GM23338 (cell line): ENCODE data around the gene LRP1-AS. TPM values are rescaled to one million over a fixed set of nuclear protein-coding genes. Genes with fewer than 3 reads are reported as not detected.

Experiments
- ATAC-seq: fragments of 200-7000 bp; cut with Tn5 transposase; 3 replicates; pipeline ENCODE4 v1.9.1; 2020
- DNase-seq: peaks from one replicate; pipeline ENCODE4 v3.0.0-alpha.2; 2015; ENCODE audit warnings: low spot score
- H2AFZ ChIP-seq: fragments of 200-600 bp; sonication (generic); 2 replicates; pipeline ENCODE4 v1.8.0; 2016; ENCODE audit warnings: antibody characterized with exemption, mild to moderate bottlenecking, moderate library complexity
- H3F3A ChIP-seq: fragments of 200-600 bp; sonication (generic); replicated peaks from 2 replicates; pipeline ENCODE4 v1.8.0; 2017; ENCODE audit warnings: antibody characterized with exemption, mixed run types, low read depth
- H3K27ac ChIP-seq: fragments of 200-600 bp; sonication (generic); 2 replicates; pipeline ENCODE4 v1.6.1; 2016; ENCODE audit warnings: low read depth
- H3K27me3 ChIP-seq: fragments of 200-600 bp; sonication (generic); 2 replicates; pipeline ENCODE4 v1.8.0; 2016; ENCODE audit warnings: mild to moderate bottlenecking, mixed run types, moderate library complexity; ENCODE audit not compliant: insufficient read depth
- H3K36me3 ChIP-seq: fragments of 200-600 bp; sonication (generic); 2 replicates; pipeline ENCODE4 v1.8.0; 2016; ENCODE audit warnings: mild to moderate bottlenecking; ENCODE audit not compliant: insufficient read depth
- H3K4me1 ChIP-seq: fragments of 200-600 bp; sonication (generic); 2 replicates; pipeline ENCODE4 v1.8.0; 2016; ENCODE audit warnings: mild to moderate bottlenecking, moderate library complexity; ENCODE audit not compliant: insufficient read depth
- H3K4me2 ChIP-seq: fragments of 200-600 bp; sonication (generic); 2 replicates; pipeline ENCODE4 v1.7.1; 2017; ENCODE audit warnings: mixed run types
- H3K4me3 ChIP-seq: fragments of 200-600 bp; sonication (generic); 2 replicates; pipeline ENCODE4 v1.6.1; 2016; ENCODE audit warnings: mixed run types
- H3K79me2 ChIP-seq: fragments of 200-600 bp; sonication (generic); replicated peaks from 2 replicates; pipeline ENCODE4 v1.8.0; 2017; ENCODE audit warnings: mild to moderate bottlenecking; ENCODE audit not compliant: insufficient read depth
- H3K9me2 ChIP-seq: fragments of 200-600 bp; sonication (generic); 2 replicates; pipeline ENCODE4 v1.8.0; 2017; ENCODE audit not compliant: insufficient read depth
- H4K20me1 ChIP-seq: fragments of 200-600 bp; sonication (generic); replicated peaks from 2 replicates; pipeline ENCODE4 v1.8.0; 2017; ENCODE audit warnings: mild to moderate bottlenecking; ENCODE audit not compliant: insufficient read depth
- H3K27ac Mint-ChIP-seq: 2 replicates; pipeline ENCODE4 v1.8.0; 2020; ENCODE audit warnings: inconsistent platforms, mild to moderate bottlenecking, moderate library complexity, mixed read lengths
- H3K27me3 Mint-ChIP-seq: 3 replicates; pipeline ENCODE4 v1.8.0; 2022; ENCODE audit warnings: low read depth, mild to moderate bottlenecking, moderate library complexity, mixed read lengths, inconsistent platforms; ENCODE audit not compliant: insufficient read depth, poor library complexity
- H3K36me3 Mint-ChIP-seq: 3 replicates; pipeline ENCODE4 v1.8.0; 2021; ENCODE audit warnings: low read depth, mild to moderate bottlenecking, inconsistent platforms, moderate library complexity, mixed read lengths
- H3K4me1 Mint-ChIP-seq: 3 replicates; pipeline ENCODE4 v1.8.0; 2020; ENCODE audit warnings: mild to moderate bottlenecking, inconsistent platforms, mixed read lengths
- H3K4me3 Mint-ChIP-seq: 3 replicates; pipeline ENCODE4 v1.8.0; 2021; ENCODE audit warnings: moderate library complexity, mild to moderate bottlenecking, inconsistent platforms, mixed read lengths
- H3K9me3 Mint-ChIP-seq: 3 replicates; pipeline ENCODE4 v1.8.0; 2020; ENCODE audit warnings: moderate library complexity, mild to moderate bottlenecking, inconsistent platforms, mixed read lengths
- CREB1 ChIP-seq: fragments of 250-450 bp; sonication (Bioruptor Pico); IDR thresholded peaks from 2 replicates; pipeline ENCODE4 v1.5.0; 2020; ENCODE audit warnings: low read depth, mild to moderate bottlenecking, moderate library complexity
- EZH2phosphoT487 ChIP-seq: fragments of 200-600 bp; sonication (generic); IDR thresholded peaks from one replicate; pipeline ENCODE4 v1.8.1; 2018; ENCODE audit warnings: antibody characterized with exemption; ENCODE audit not compliant: unreplicated experiment
- JUNB ChIP-seq: IDR thresholded peaks from one replicate; pipeline ENCODE4 v1.6.1; 2016; ENCODE audit warnings: antibody characterized with exemption; ENCODE audit not compliant: unreplicated experiment
- NANOG ChIP-seq: IDR thresholded peaks from 2 replicates; pipeline ENCODE4 v1.6.1; 2016; ENCODE audit warnings: antibody characterized with exemption, borderline replicate concordance
- POLR2AphosphoS5 ChIP-seq: IDR thresholded peaks from 2 replicates; pipeline ENCODE4 v1.6.1; 2016; ENCODE audit warnings: antibody characterized with exemption, low read depth
- STAT1 ChIP-seq: IDR thresholded peaks from one replicate; pipeline ENCODE4 v1.6.1; 2016; ENCODE audit warnings: antibody characterized with exemption; ENCODE audit not compliant: unreplicated experiment
- ZNF331 ChIP-seq: fragments of 250-450 bp; sonication (Bioruptor Pico); IDR thresholded peaks from 2 replicates; pipeline ENCODE4 v1.5.0; 2020; ENCODE audit warnings: low read depth, mild to moderate bottlenecking, moderate library complexity
- polyA plus RNA-seq: library from polyadenylated mRNA; unstranded; fragments of >200 nt; fragmentation: Nextera tagmentation; extraction: Ambion mirVana; gene quantifications from 2 replicates; pipeline ENCODE4 v1.2.1, GENCODE V29; 2016
- total RNA-seq: library from RNA; depleted of rRNA; stranded (reverse); fragments of >200 nt; shearing (Covaris generic); gene quantifications from 2 replicates; pipeline ENCODE4 v1.2.3, GENCODE V29; 2014
- TF ChIP-seq, protein P1 (sequence below): fragments of 250-450 bp; sonication (Bioruptor Pico); IDR thresholded peaks from 2 replicates; pipeline ENCODE4 v1.5.0; 2020; ENCODE audit warnings: mild to moderate bottlenecking, moderate library complexity
- TF ChIP-seq, protein P2 (sequence below), 2 experiments: fragments of 200-600 bp in 1 of 2; sonication (generic) in 1 of 2; conservative IDR thresholded peaks; 2 replicates each; pipeline versions ENCODE4 v1.5.1 to v1.6.1; 2016 to 2017; ENCODE audit warnings: antibody characterized with exemption in 2 of 2, low read depth in 2 of 2, mild to moderate bottlenecking in 2 of 2, moderate library complexity in 1 of 2
- TF ChIP-seq, protein P3 (sequence below): IDR thresholded peaks from one replicate; pipeline ENCODE4 v1.6.1; 2018; ENCODE audit warnings: antibody characterized with exemption; ENCODE audit not compliant: unreplicated experiment

LRP1-AS gene
- total and polyA plus RNA-seq, 2 experiments from 2014 or later = 0.86 TPM; not detected in 1

DNA sequence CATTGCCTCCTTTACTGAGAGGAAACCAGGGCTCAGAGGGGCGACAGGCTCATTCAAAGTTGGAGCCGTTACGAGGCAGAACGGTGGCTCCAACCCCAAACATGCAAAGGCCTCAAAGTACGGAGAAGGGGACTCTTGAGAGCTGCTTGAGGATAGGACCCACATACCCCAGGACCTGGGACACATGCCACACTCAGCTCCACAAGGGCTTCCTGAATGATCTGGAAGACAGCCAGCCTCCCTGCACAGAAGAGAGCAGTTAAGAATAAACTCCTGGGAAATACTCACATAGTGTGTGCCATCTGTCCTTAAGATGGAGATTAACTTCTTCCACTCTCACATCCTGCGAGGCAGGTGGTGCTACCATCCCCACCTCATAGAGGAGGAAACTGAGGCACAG lies 42.6 kb upstream of the LRP1-AS start:
- DNase-seq (no peak), ATAC-seq (no peak)
- H3K36me3 ChIP-seq = peaks cover 25% of the 10 kb centered on the region
- H3K27ac ChIP-seq = no peak overlapping the region
- peaks cover 12% of the 10 kb centered on the region; the same call in 1 of the 2 replicates for H3F3A ChIP-seq
- Mint-ChIP-seq H3K9me3 (no peaks in the 10 kb centered on the region; the same call in 2 of the 3 replicates), H3K4me1 (no peaks in the 10 kb centered on the region), H3K4me3 (no peak overlapping the region), H3K27me3 (peaks cover 33% of the 10 kb centered on the region), H3K27ac (no peak overlapping the region), H3K36me3 (peaks cover 97% of the 10 kb centered on the region)
- TF ChIP-seq POLR2AphosphoS5 (no peak), JUNB (no peak)
- H2AFZ ChIP-seq = no peak overlapping the region
- no peaks in the 10 kb centered on the region for H3K27me3 ChIP-seq
- no peaks in the 10 kb centered on the region for H3K79me2 ChIP-seq
- H3K4me3 ChIP-seq = no peak overlapping the region
- no peaks in the 10 kb centered on the region for H3K9me2 ChIP-seq
- no peaks in the 10 kb centered on the region; the same call in 1 of the 2 replicates for H4K20me1 ChIP-seq
- H3K4me1 ChIP-seq = no peaks in the 10 kb centered on the region
- no peak overlapping the region for H3K4me2 ChIP-seq

DNA sequence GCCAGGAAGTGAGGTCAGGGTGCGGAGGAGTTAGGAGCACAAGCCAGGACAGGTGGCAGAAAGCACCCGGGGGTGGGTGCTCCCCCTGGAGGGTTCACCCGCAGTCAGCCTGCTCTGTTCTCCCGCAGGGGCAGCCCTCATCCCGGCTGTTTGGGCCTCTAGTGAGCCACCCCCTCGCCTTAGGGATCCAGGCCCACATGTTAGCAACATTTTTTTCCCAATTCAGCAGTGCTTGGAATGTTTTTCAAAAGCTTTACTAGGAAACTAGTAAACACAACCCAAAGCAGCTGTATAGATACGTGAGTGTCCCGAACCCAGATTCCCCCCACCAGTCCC lies 40.6 kb upstream of the LRP1-AS start:
- no peak overlapping the region for H3K27ac Mint-ChIP-seq
- Histone ChIP-seq H2AFZ (no peak overlapping the region), H4K20me1 (no peaks in the 10 kb centered on the region; the same call in 1 of the 2 replicates), H3K9me2 (no peaks in the 10 kb centered on the region), H3K27me3 (no peaks in the 10 kb centered on the region), H3F3A (peaks cover 14% of the 10 kb centered on the region; the same call in 1 of the 2 replicates), H3K27ac (no peak overlapping the region), H3K79me2 (no peaks in the 10 kb centered on the region), H3K36me3 (peaks cover 29% of the 10 kb centered on the region), H3K4me1 (no peaks in the 10 kb centered on the region), H3K4me3 (no peak overlapping the region), H3K4me2 (no peak overlapping the region)
- H3K36me3 Mint-ChIP-seq = peaks cover 98% of the 10 kb centered on the region
- peaks cover under 1% of the 10 kb centered on the region; the same call in 1 of the 3 replicates for H3K4me1 Mint-ChIP-seq
- H3K9me3 Mint-ChIP-seq = no peaks in the 10 kb centered on the region; the same call in 2 of the 3 replicates
- no peak for DNase-seq
- H3K27me3 Mint-ChIP-seq = peaks cover 40% of the 10 kb centered on the region
- H3K4me3 Mint-ChIP-seq = no peak overlapping the region
- no peak for ATAC-seq
- TF ChIP-seq STAT1 = no peak
- no peak for TF ChIP-seq EZH2phosphoT487
- TF ChIP-seq ZNF331 (CRISPR knock-in tag) = no peak
- TF ChIP-seq, protein P1, sequence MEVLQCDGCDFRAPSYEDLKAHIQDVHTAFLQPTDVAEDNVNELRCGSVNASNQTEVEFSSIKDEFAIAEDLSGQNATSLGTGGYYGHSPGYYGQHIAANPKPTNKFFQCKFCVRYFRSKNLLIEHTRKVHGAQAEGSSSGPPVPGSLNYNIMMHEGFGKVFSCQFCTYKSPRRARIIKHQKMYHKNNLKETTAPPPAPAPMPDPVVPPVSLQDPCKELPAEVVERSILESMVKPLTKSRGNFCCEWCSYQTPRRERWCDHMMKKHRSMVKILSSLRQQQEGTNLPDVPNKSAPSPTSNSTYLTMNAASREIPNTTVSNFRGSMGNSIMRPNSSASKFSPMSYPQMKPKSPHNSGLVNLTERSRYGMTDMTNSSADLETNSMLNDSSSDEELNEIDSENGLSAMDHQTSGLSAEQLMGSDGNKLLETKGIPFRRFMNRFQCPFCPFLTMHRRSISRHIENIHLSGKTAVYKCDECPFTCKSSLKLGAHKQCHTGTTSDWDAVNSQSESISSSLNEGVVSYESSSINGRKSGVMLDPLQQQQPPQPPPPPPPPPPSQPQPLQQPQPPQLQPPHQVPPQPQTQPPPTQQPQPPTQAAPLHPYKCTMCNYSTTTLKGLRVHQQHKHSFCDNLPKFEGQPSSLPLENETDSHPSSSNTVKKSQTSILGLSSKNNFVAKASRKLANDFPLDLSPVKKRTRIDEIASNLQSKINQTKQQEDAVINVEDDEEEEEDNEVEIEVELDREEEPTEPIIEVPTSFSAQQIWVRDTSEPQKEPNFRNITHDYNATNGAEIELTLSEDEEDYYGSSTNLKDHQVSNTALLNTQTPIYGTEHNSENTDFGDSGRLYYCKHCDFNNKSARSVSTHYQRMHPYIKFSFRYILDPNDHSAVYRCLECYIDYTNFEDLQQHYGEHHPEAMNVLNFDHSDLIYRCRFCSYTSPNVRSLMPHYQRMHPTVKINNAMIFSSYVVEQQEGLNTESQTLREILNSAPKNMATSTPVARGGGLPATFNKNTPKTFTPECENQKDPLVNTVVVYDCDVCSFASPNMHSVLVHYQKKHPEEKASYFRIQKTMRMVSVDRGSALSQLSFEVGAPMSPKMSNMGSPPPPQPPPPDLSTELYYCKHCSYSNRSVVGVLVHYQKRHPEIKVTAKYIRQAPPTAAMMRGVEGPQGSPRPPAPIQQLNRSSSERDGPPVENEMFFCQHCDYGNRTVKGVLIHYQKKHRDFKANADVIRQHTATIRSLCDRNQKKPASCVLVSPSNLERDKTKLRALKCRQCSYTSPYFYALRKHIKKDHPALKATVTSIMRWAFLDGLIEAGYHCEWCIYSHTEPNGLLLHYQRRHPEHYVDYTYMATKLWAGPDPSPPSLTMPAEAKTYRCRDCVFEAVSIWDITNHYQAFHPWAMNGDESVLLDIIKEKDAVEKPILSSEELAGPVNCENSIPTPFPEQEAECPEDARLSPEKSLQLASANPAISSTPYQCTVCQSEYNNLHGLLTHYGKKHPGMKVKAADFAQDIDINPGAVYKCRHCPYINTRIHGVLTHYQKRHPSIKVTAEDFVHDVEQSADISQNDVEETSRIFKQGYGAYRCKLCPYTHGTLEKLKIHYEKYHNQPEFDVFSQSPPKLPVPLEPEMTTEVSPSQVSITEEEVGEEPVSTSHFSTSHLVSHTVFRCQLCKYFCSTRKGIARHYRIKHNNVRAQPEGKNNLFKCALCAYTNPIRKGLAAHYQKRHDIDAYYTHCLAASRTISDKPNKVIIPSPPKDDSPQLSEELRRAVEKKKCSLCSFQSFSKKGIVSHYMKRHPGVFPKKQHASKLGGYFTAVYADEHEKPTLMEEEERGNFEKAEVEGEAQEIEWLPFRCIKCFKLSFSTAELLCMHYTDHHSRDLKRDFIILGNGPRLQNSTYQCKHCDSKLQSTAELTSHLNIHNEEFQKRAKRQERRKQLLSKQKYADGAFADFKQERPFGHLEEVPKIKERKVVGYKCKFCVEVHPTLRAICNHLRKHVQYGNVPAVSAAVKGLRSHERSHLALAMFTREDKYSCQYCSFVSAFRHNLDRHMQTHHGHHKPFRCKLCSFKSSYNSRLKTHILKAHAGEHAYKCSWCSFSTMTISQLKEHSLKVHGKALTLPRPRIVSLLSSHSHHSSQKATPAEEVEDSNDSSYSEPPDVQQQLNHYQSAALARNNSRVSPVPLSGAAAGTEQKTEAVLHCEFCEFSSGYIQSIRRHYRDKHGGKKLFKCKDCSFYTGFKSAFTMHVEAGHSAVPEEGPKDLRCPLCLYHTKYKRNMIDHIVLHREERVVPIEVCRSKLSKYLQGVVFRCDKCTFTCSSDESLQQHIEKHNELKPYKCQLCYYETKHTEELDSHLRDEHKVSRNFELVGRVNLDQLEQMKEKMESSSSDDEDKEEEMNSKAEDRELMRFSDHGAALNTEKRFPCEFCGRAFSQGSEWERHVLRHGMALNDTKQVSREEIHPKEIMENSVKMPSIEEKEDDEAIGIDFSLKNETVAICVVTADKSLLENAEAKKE (CRISPR knock-in tag) = no peak
- TF ChIP-seq NANOG = no peak
- TF ChIP-seq, protein P2, sequence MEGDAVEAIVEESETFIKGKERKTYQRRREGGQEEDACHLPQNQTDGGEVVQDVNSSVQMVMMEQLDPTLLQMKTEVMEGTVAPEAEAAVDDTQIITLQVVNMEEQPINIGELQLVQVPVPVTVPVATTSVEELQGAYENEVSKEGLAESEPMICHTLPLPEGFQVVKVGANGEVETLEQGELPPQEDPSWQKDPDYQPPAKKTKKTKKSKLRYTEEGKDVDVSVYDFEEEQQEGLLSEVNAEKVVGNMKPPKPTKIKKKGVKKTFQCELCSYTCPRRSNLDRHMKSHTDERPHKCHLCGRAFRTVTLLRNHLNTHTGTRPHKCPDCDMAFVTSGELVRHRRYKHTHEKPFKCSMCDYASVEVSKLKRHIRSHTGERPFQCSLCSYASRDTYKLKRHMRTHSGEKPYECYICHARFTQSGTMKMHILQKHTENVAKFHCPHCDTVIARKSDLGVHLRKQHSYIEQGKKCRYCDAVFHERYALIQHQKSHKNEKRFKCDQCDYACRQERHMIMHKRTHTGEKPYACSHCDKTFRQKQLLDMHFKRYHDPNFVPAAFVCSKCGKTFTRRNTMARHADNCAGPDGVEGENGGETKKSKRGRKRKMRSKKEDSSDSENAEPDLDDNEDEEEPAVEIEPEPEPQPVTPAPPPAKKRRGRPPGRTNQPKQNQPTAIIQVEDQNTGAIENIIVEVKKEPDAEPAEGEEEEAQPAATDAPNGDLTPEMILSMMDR (conservative IDR thresholded peaks at IDR 0.05; ENCODE audit: low read depth in 2 of 2) = no peak
- TF ChIP-seq, protein P3, sequence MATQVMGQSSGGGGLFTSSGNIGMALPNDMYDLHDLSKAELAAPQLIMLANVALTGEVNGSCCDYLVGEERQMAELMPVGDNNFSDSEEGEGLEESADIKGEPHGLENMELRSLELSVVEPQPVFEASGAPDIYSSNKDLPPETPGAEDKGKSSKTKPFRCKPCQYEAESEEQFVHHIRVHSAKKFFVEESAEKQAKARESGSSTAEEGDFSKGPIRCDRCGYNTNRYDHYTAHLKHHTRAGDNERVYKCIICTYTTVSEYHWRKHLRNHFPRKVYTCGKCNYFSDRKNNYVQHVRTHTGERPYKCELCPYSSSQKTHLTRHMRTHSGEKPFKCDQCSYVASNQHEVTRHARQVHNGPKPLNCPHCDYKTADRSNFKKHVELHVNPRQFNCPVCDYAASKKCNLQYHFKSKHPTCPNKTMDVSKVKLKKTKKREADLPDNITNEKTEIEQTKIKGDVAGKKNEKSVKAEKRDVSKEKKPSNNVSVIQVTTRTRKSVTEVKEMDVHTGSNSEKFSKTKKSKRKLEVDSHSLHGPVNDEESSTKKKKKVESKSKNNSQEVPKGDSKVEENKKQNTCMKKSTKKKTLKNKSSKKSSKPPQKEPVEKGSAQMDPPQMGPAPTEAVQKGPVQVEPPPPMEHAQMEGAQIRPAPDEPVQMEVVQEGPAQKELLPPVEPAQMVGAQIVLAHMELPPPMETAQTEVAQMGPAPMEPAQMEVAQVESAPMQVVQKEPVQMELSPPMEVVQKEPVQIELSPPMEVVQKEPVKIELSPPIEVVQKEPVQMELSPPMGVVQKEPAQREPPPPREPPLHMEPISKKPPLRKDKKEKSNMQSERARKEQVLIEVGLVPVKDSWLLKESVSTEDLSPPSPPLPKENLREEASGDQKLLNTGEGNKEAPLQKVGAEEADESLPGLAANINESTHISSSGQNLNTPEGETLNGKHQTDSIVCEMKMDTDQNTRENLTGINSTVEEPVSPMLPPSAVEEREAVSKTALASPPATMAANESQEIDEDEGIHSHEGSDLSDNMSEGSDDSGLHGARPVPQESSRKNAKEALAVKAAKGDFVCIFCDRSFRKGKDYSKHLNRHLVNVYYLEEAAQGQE = no peak
- no peak for TF ChIP-seq CREB1 (CRISPR knock-in tag)
- TF ChIP-seq JUNB = no peak
